ENCODE data around the gene CIAPIN1.
"Not testable (repeated sequence)": the region's sequence is repeated elsewhere in the genome, so short reads cannot be mapped to it uniquely, and the experiment has no call there.

Gene CIAPIN1

DNA sequence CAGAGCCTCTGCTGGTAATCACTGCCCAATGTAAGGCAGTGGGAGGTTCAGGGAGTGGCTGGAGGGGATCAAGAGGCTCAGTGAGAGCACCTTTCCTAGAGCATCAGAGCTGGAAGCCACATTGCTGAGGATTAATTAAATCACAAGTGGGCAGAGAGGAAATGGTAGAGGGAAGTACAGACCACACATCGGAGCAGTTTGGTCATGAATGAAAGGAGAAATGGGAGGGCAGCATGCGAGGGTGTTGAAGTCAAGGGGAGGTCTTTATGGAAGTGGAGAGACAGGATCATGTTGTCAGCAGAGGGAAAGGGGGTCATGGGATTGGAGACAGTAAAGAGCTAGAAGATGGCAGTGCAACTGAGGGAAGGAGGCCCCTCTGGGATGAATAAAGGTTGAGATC is 40.3 kb downstream of the CIAPIN1 start:
- DNase-seq (ENCODE audit: low read depth) = no peak

- DNase-seq (ENCODE audit: low read depth) = no peak
Measured at GRCh38 chr16:57405097-57405496, 42.1 kb downstream of the CIAPIN1 start.

GRCh38 chr16:57403965-57404817 is 43.0 kb downstream of the CIAPIN1 start, which contains the start of gene CCL17:
TSS of gene CCL17 (plus strand) at chr16:57404767. CDS start at chr16:57413933, 9,166 bp downstream.
- no peak for DNase-seq (ENCODE audit: low read depth)

- no peak for DNase-seq (ENCODE audit: low read depth)
Measured at GRCh38 chr16:57401943-57402640, 45.1 kb downstream of the CIAPIN1 start.

DNA sequence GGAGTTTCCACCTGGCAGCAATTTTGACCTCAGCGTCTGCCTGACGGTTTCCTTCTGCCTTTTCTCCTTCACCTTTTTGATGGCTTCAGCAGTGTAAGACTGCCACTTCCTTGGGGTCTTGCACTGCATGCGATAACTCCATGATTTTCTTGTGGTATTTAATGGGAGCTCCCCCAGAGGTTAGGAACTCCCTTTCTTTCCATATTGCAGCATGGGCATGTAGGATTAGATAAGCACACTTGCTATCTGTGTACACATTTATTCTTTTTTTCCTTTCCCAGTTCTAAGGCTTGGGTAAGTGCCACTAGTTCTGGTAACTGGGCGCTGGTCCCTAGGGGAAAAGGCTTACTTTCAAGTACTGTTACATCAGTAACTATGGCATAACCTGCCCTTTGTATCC is 49.7 kb downstream of the CIAPIN1 start:
- not testable (repeated sequence) for DNase-seq (ENCODE audit: low read depth)

DNA sequence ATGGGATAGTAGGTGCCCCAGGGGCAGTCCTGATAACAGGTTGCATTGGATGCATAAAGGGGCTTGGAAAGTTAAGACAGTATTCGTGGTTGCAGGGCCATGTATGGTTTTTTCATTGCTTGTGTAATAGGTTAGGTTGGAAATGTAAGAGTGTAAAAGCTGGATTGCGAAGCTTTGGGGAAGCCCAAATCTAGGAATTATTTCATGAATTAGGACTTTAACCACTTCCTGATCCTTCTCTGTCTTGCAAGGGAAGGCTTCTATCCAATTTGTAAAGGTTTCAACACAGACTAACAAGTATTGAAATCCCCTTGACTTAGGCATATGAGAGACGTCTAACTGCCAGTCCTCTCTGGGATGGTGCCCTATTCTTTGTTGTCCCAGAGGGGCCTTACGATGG is 50.4 kb downstream of the CIAPIN1 start:
- no peak for DNase-seq (ENCODE audit: low read depth)

- DNase-seq (ENCODE audit: low read depth) = no peak
Measured at GRCh38 chr16:57395026-57395425, 52.2 kb downstream of the CIAPIN1 start.

GRCh38 chr16:57394444-57394843 is 52.7 kb downstream of the CIAPIN1 start:
- DNase-seq (ENCODE audit: low read depth) = no peak

DNA sequence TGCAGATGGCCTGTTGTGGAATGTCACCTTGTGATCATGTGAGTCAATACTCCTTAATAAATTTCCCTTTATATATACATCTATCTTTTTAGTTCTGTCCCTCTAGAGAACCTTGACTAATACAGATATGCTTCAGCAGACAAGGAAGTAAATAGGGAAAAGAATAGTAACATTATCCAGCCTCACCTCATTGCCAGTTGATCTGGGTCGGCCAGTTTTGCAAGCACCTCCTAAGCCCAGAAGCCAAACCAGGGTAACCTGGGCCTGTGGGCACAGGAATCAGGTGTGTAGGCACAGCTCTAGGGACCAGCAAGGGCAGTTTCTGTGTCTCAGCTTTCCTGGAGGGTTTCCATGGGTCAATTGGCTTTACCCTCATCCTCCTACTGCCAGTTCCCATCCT is 54.5 kb downstream of the CIAPIN1 start:
- DNase-seq (ENCODE audit: low read depth) = no peak

- DNase-seq (ENCODE audit: low read depth) = no peak
Measured at GRCh38 chr16:57391708-57392107, 55.5 kb downstream of the CIAPIN1 start.

GRCh38 chr16:57391300-57391699 is 55.9 kb downstream of the CIAPIN1 start:
- DNase-seq (ENCODE audit: low read depth) = no peak

DNA sequence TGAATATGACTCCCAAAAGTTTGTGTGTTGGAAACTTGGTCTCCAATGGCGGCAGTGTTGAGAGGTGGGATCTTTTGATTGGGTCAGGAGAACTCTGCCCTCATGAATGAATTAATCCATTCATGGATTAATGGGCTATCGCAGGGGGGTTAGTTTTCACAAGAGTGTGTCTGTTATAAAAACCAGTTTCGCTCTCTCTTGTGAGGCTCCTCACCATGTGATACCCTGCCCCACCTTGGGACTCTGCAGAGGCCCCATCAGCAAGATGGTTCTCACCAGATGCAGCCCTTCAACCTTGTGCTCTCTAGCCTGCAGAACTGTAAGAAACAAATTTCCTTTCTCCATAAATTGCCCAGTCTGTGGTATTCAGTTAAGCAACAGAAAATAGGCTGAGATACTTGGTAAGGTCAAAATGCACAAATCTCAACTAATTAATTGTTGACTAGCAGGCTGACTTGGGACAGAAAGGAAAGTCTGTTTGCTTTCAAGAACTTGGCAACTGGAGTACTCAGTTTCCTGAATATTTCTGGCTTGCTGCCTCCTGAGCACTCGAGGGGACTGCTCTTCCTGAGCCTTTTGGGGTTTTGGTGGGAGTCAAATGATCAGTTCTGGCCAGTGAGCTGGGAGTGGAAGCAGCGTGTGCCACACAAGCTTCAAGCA is 56.4 kb downstream of the CIAPIN1 start:
- DNase-seq (ENCODE audit: low read depth) = no peak

DNA sequence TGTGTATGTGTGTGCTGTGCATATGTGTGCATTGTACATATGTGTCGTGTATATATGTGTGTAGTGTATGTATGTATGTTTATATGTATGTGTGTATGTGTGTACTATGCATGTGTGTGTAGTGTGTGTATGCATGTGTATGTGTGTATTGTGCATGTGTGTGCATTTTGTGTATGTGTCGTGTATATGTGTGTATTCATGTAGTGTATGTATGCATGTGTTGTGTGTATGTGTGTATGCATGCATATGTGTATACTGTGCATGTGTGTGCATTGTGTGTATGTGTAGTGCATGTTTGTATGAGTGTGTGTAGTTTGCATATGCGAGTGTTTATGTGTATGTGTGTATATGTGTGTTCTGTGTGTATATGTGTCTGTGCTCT is 58.1 kb downstream of the CIAPIN1 start:
- no peak for DNase-seq (ENCODE audit: low read depth)

DNA sequence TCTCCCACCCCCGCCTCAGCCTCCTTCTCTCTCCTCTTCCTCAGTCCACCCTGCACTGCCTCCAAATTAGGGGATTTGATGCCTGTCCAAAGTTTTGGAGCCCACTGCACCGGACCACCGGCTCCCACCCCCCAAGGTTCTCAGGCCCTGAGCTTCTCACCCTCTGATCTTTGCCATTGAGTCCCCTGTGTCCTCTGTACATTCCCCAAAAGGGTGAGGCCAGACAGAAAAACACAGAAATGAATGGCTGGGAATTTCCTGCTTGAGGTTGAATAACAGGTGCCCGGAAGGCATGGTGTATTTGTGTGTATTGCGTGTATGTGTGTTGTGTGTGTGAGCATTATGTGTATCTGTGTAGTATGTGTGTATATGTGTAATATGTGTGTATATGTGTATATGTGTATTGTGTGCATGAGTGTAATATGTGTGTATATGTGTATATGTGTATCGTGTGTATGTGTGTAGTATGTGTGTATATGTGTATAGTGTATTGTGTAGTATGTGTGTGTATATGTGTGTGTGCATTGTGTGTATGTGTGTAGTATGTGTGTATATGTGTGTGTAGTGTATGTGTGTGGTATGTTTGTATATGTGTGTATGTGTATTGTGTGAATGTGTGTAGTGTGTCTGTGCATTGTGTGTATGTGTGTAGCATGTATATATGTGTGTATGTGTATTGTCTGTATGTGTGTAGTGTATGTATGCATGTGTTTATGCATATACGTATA is 58.7 kb downstream of the CIAPIN1 start:
- DNase-seq (ENCODE audit: low read depth) = no peak

DNA sequence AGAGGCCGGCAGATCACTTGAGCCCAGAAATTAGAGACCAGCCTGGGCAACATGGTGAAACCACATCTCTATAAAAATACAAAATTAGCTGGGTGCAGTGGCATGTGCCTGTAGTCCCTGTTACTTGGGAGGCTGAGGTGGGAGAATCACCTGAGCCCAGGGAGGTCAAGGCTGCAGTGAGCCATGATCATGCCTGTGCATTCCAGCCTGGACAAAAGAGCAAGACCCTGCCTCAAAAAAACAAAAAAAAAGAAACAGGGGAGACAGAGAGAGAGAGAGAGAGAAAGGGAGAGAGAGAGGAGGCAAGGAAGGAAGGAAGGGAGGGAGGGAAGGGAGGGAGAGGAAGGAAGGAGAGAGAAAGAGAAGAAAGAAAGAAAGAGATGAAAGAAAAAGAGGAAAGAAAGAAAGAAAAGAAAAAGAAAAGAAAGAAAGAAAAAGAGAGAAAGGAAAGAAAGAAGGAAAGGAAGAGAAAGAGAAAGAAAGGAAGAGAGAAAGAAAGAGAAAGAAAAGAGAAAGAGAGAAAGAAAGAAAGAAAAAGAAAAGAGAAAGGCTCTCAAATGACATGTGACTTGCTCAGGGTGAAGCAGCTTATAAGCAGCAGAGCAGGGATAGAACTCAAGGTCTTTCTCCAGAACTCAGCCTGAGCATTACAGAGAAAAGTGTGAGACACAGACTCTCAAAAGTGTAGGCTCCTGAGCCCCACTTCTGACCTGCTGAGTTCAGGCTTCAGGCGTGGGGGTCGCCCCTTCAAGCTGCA is 59.4 kb downstream of the CIAPIN1 start:
- DNase-seq (ENCODE audit: low read depth) = no peak

DNA sequence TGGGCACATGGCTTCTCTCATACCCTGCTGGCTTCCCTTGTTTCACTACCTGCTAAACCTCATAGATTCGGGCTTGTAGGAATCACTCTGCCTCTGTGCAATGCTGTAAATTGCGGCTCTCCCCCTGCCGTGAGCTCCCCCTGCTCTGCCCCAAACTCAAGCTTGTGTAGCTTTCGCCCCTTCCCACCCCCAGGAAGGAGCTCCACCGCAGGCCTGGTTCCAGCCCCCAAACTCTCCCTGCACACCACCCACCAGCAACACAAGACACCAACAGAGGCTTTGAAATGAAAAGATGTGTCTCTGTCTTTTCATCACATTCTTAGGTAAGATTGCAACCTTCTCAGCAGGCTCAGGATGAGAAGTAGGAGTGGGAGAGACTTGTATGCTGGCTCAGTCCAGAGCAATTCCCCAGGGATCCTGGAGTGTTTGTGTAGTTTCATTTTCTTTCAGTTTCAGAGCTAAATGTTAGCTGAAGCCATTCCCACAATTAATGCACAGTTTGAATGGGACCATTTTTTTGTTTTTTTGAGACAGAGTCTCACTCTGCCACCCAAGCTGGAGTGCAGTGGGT is 60.7 kb downstream of the CIAPIN1 start:
- no peak for DNase-seq (ENCODE audit: low read depth)

GRCh38 chr16:57385083-57385482 is 62.1 kb downstream of the CIAPIN1 start:
- DNase-seq (ENCODE audit: low read depth) = no peak

GRCh38 chr16:57384248-57385070 is 62.7 kb downstream of the CIAPIN1 start:
- no peak for DNase-seq (ENCODE audit: low read depth)

GRCh38 chr16:57383276-57384247 is 63.6 kb downstream of the CIAPIN1 start:
- DNase-seq (ENCODE audit: low read depth) = no peak

Data from HS-27A (cell line).